Measurements from ENCODE around the gene BLVRA. TPM values are rescaled to one million over a fixed set of nuclear protein-coding genes. Genes with fewer than 3 reads are reported as not detected.
"Not testable (repeated sequence)": the region's sequence is repeated elsewhere in the genome, so short reads cannot be mapped to it uniquely, and the experiment has no call there.

BLVRA gene
- total RNA-seq, 1 experiment from 2014 or later: 40.7 TPM

GRCh38 chr7:43825391-43825808, 66.9 kb downstream of the BLVRA start:
- Mint-ChIP-seq H3K36me3 (ENCODE audit: insufficient read depth in 1 of 3, low read depth in 3 of 3) (peaks cover under 1 to 12% (median 7%) of the 10 kb centered on the region in 3 experiments; a peak in 6 of 7 replicates), H3K4me3 (no peak overlapping the region), H3K27me3 (ENCODE audit: low read depth) (peaks cover 4% of the 10 kb centered on the region; the same call in 1 of the 2 replicates), H3K9me3 (peaks cover 3 to 11% of the 10 kb centered on the region in 2 experiments), H3K4me1 (peaks cover 30% of the 10 kb centered on the region in 2 experiments), H3K27ac (no peak overlapping the region)
- no peak overlapping the region for H2BK5ac ChIP-seq (ENCODE audit: insufficient read length, low read length)
- no peaks in the 10 kb centered on the region for H3K9me3 ChIP-seq (ENCODE audit: control insufficient read depth, low read depth, low read length)
- H3K9ac ChIP-seq (ENCODE audit: extremely low read depth, insufficient read length, low read length): no peak overlapping the region
- H3K4ac ChIP-seq (ENCODE audit: low read depth, low read length): no peak overlapping the region
- H2AK5ac ChIP-seq (ENCODE audit: insufficient read length, low read length): no peak overlapping the region
- H2BK15ac ChIP-seq (ENCODE audit: low read depth, low read length): no peak overlapping the region
- WGBS (ENCODE audit: extremely low coverage, insufficient read length, low lambda C conversion rate): no CpG with 5 or more reads among the region's 5 CpGs
- H4K8ac ChIP-seq (replicated peaks; ENCODE audit: insufficient read length, low read depth, low read length): no peak overlapping the region
- TF ChIP-seq CTCF (conservative IDR thresholded peaks at IDR 0.05): no peak
- no peak overlapping the region for H2BK20ac ChIP-seq (ENCODE audit: low read depth, low read length, poor library complexity, severe bottlenecking)
- peaks cover 11% of the 10 kb centered on the region; the same call in 1 of the 2 replicates for H3K4me1 ChIP-seq (ENCODE audit: insufficient read depth, low read length)
- no peak overlapping the region for H4K91ac ChIP-seq (ENCODE audit: insufficient read length, low read depth, low read length)
- DNase-seq: no peak
- no peak overlapping the region for H3K23ac ChIP-seq (ENCODE audit: insufficient read length, low read depth, low read length)
- no peak overlapping the region for H4K5ac ChIP-seq (ENCODE audit: insufficient read length, low read depth, low read length)
- H3K27me3 ChIP-seq (ENCODE audit: insufficient read depth, low read length): no peaks in the 10 kb centered on the region
- no peak overlapping the region for H3K56ac ChIP-seq (ENCODE audit: insufficient read length, low read depth, low read length)
- H3K79me1 ChIP-seq (ENCODE audit: insufficient read depth, low read depth, low read length, poor library complexity, severe bottlenecking): no peaks in the 10 kb centered on the region
- H3K18ac ChIP-seq (ENCODE audit: insufficient read length, low read depth, low read length): no peak overlapping the region
- no peak overlapping the region for H2BK120ac ChIP-seq (ENCODE audit: low read depth, low read length, poor library complexity, severe bottlenecking)
- no peak overlapping the region for H3K4me2 ChIP-seq (ENCODE audit: insufficient read depth, insufficient read length, low read length)
- no peak overlapping the region for H2AFZ ChIP-seq (ENCODE audit: low read length)
- H4K20me1 ChIP-seq (ENCODE audit: control insufficient read depth, insufficient read depth, insufficient read length): no peaks in the 10 kb centered on the region
- H3K14ac ChIP-seq (ENCODE audit: insufficient read depth, low read length): no peak overlapping the region
- H3K23me2 ChIP-seq (ENCODE audit: insufficient read length, low read depth, low read length, poor library complexity, severe bottlenecking): no peaks in the 10 kb centered on the region
- H2BK12ac ChIP-seq (ENCODE audit: insufficient read length, low read depth, low read length): no peak overlapping the region
- no peak overlapping the region for H3K27ac ChIP-seq (ENCODE audit: insufficient read length, low read depth, low read length)
- H3K79me2 ChIP-seq (ENCODE audit: insufficient read depth, low read length): no peaks in the 10 kb centered on the region; the same call in 1 of the 2 replicates
- H3T11ph ChIP-seq (ENCODE audit: low read length): no peak overlapping the region

GRCh38 chr7:43830917-43831316, 72.4 kb downstream of the BLVRA start:
- not testable (repeated sequence) for H3K27ac Mint-ChIP-seq; H2BK15ac ChIP-seq (ENCODE audit: low read depth, low read length); H3K79me2 ChIP-seq (ENCODE audit: insufficient read depth, low read length); H2BK12ac ChIP-seq (ENCODE audit: insufficient read length, low read depth, low read length); H3K27ac ChIP-seq (ENCODE audit: insufficient read length, low read depth, low read length); H3K4ac ChIP-seq (ENCODE audit: low read depth, low read length); H3K79me1 ChIP-seq (ENCODE audit: insufficient read depth, low read depth, low read length, poor library complexity, severe bottlenecking); H4K8ac ChIP-seq (replicated peaks; ENCODE audit: insufficient read length, low read depth, low read length); H3T11ph ChIP-seq (ENCODE audit: low read length); H3K23me2 ChIP-seq (ENCODE audit: insufficient read length, low read depth, low read length, poor library complexity, severe bottlenecking); H3K18ac ChIP-seq (ENCODE audit: insufficient read length, low read depth, low read length); H3K4me3 Mint-ChIP-seq; H2BK5ac ChIP-seq (ENCODE audit: insufficient read length, low read length); H3K9ac ChIP-seq (ENCODE audit: extremely low read depth, insufficient read length, low read length); H3K27me3 ChIP-seq (ENCODE audit: insufficient read depth, low read length); H2BK120ac ChIP-seq (ENCODE audit: low read depth, low read length, poor library complexity, severe bottlenecking); H3K4me2 ChIP-seq (ENCODE audit: insufficient read depth, insufficient read length, low read length); H3K14ac ChIP-seq (ENCODE audit: insufficient read depth, low read length); H3K9me3 ChIP-seq (ENCODE audit: control insufficient read depth, low read depth, low read length); H2AFZ ChIP-seq (ENCODE audit: low read length); H4K91ac ChIP-seq (ENCODE audit: insufficient read length, low read depth, low read length); H3K23ac ChIP-seq (ENCODE audit: insufficient read length, low read depth, low read length); H4K5ac ChIP-seq (ENCODE audit: insufficient read length, low read depth, low read length); H4K20me1 ChIP-seq (ENCODE audit: control insufficient read depth, insufficient read depth, insufficient read length); H2BK20ac ChIP-seq (ENCODE audit: low read depth, low read length, poor library complexity, severe bottlenecking); H3K56ac ChIP-seq (ENCODE audit: insufficient read length, low read depth, low read length); H2AK5ac ChIP-seq (ENCODE audit: insufficient read length, low read length); H3K27me3 Mint-ChIP-seq (ENCODE audit: low read depth); DNase-seq
- peaks cover 27 to 30% of the 10 kb centered on the region in 2 experiments for H3K4me1 Mint-ChIP-seq
- peaks cover 15 to 27% (median 17%) of the 10 kb centered on the region in 3 experiments for H3K36me3 Mint-ChIP-seq (ENCODE audit: insufficient read depth in 1 of 3, low read depth in 3 of 3)
- peaks cover 11% of the 10 kb centered on the region; the same call in 1 of the 2 replicates for H3K4me1 ChIP-seq (ENCODE audit: insufficient read depth, low read length)
- peaks cover 8 to 23% of the 10 kb centered on the region in 2 experiments for H3K9me3 Mint-ChIP-seq

Measured in H9 (cell line).